ENCODE measurements around the gene NCAPH2. TPM values are rescaled to one million over a fixed set of nuclear protein-coding genes. Genes with fewer than 3 reads are reported as not detected.

The NCAPH2 gene
- total and polyA plus RNA-seq, 2 of the 13 experiments (the other 11 are each of a cell fraction or from before 2014, with no cell fraction given) = 28.1 to 64.4 TPM

GRCh38 chr22:50498322-50498890 is 9.6 kb upstream of the NCAPH2 start (continued):
- TF ChIP-seq ZNF646 (CRISPR knock-in tag; IDR thresholded peaks at IDR 0.05) (no peak), ZNF777 (CRISPR knock-in tag; IDR thresholded peaks at IDR 0.05) (peak; percentile 43; the same call in 1 of the 2 replicates), ZNF510 (CRISPR knock-in tag; IDR thresholded peaks at IDR 0.05; ENCODE audit: low read depth) (no peak), ZNF644 (CRISPR knock-in tag; IDR thresholded peaks at IDR 0.05; ENCODE audit: low read depth) (peak; percentile 66), ZBTB33 (CRISPR knock-in tag; IDR thresholded peaks at IDR 0.05) (peak; percentile 43; the same call in 1 of the 2 replicates), ZBTB49 (CRISPR knock-in tag; IDR thresholded peaks at IDR 0.05; ENCODE audit: borderline replicate concordance) (no peak), ISL2 (CRISPR knock-in tag; IDR thresholded peaks at IDR 0.05) (no peak), ARHGAP35 (CRISPR knock-in tag; IDR thresholded peaks at IDR 0.05; ENCODE audit: borderline replicate concordance) (0 out of 2 replicates have a peak, but pooled peaks have one; percentile 14), NCOA1 (CRISPR knock-in tag; IDR thresholded peaks at IDR 0.05) (no peak), GMEB1 (CRISPR knock-in tag; IDR thresholded peaks at IDR 0.05; ENCODE audit: borderline replicate concordance) (no peak), MAX (IDR thresholded peaks at IDR 0.05) (peak; percentile 29; the same call in 1 of the 2 replicates), ERF (CRISPR knock-in tag; IDR thresholded peaks at IDR 0.05) (0 out of 2 replicates have a peak, but pooled peaks have one; percentile 17), KLF6 (CRISPR knock-in tag; IDR thresholded peaks at IDR 0.05) (0 out of 2 replicates have a peak, but pooled peaks have one; percentile 32), MXI1 (IDR thresholded peaks at IDR 0.05; ENCODE audit: borderline replicate concordance, low read depth, low read length) (no peak; the same call in 2 of the 3 replicates), SMAD1 (CRISPR knock-in tag; IDR thresholded peaks at IDR 0.05; ENCODE audit: borderline replicate concordance, low read depth) (no peak), DDIT3 (CRISPR knock-in tag; IDR thresholded peaks at IDR 0.05) (no peak)

All from HepG2 (cell line).